22Rv1 (cell line): ENCODE data around the gene COL3A1.

ENCODE experiments used
- H3K27ac ChIP-seq: fragments of 450-650 bp; 2 replicates; pipeline ENCODE4 v1.5.1; 2017
- ZFX ChIP-seq: fragments of 450-650 bp; IDR thresholded peaks from 2 replicates; pipeline ENCODE4 v1.6.1; 2017; ENCODE audit warnings: antibody characterized with exemption, borderline replicate concordance
- TF ChIP-seq, protein P1 (sequence below): fragments of 450-650 bp; IDR thresholded peaks from 2 replicates; pipeline ENCODE4 v1.5.1; 2017; ENCODE audit warnings: mild to moderate bottlenecking

The COL3A1 gene

GRCh38 chr2:189002079-189002478 lies 27.9 kb downstream of the COL3A1 start:
- H3K27ac ChIP-seq: no peak overlapping the region
- TF ChIP-seq, protein P1, sequence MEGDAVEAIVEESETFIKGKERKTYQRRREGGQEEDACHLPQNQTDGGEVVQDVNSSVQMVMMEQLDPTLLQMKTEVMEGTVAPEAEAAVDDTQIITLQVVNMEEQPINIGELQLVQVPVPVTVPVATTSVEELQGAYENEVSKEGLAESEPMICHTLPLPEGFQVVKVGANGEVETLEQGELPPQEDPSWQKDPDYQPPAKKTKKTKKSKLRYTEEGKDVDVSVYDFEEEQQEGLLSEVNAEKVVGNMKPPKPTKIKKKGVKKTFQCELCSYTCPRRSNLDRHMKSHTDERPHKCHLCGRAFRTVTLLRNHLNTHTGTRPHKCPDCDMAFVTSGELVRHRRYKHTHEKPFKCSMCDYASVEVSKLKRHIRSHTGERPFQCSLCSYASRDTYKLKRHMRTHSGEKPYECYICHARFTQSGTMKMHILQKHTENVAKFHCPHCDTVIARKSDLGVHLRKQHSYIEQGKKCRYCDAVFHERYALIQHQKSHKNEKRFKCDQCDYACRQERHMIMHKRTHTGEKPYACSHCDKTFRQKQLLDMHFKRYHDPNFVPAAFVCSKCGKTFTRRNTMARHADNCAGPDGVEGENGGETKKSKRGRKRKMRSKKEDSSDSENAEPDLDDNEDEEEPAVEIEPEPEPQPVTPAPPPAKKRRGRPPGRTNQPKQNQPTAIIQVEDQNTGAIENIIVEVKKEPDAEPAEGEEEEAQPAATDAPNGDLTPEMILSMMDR: no peak
- no peak for TF ChIP-seq ZFX

DNA sequence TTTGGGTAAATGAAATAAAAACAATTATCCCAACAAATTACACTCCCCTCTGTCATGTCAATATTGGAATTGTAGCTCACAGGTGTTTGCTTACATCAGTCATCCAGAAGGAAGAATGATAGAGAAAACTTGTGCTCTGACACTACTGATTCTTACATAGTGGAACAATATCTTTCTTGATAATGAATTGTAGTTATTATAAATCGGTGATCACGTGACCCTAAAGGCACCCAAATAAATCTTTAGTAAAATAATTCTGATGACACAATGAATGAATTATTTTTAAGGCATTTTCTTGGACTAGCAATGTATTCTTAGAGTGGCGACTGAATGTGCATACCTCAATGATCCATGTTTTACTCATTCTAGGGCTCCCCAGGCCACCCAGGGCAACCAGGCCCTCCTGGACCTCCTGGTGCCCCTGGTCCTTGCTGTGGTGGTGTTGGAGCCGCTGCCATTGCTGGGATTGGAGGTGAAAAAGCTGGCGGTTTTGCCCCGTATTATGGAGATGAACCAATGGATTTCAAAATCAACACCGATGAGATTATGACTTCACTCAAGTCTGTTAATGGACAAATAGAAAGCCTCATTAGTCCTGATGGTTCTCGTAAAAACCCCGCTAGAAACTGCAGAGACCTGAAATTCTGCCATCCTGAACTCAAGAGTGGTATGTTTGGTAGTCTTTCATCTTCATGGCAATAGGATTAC lies 34.5 kb downstream of the COL3A1 start:
- H3K27ac ChIP-seq: no peak overlapping the region
- TF ChIP-seq, protein P1: no peak
- no peak for TF ChIP-seq ZFX

DNA sequence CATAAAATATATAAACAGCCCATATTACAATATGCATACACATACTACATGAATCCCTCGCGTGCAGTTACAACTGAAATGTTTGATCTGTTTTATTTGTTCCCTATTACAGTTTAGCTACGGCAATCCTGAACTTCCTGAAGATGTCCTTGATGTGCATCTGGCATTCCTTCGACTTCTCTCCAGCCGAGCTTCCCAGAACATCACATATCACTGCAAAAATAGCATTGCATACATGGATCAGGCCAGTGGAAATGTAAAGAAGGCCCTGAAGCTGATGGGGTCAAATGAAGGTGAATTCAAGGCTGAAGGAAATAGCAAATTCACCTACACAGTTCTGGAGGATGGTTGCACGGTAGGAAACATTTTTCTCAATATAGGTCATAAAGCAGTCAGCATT lies 36.4 kb downstream of the COL3A1 start:
- H3K27ac ChIP-seq: no peak overlapping the region
- TF ChIP-seq, protein P1: no peak
- TF ChIP-seq ZFX: no peak

DNA sequence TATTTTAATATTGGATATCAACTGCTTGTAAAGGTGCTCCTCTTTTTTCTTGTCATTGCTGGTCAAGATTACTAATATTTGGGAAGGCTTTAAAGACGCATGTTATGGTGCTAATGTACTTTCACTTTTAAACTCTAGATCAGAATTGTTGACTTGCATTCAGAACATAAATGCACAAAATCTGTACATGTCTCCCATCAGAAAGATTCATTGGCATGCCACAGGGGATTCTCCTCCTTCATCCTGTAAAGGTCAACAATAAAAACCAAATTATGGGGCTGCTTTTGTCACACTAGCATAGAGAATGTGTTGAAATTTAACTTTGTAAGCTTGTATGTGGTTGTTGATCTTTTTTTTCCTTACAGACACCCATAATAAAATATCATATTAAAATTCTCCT lies 38.2 kb downstream of the COL3A1 start:
- TF ChIP-seq ZFX: no peak
- TF ChIP-seq, protein P1: no peak
- no peak overlapping the region for H3K27ac ChIP-seq

DNA sequence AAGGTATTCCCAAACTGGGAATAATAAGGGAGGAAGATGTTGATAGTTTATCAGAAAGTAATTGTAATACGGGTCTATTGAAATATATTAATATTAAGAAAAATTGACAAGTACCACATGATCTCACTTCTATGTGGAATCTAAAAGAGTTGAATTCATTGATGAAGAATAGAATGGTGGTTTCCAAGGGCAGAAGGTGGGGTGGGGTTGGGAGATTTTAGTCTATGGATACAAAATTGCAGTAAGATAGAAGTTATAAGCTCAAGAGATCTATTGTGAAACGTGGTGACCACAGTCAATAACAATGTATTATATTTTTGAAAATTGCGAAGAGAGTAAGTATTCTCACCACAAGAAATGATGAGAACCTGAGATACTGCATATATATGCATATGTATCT lies 38.9 kb downstream of the COL3A1 start:
- no peak overlapping the region for H3K27ac ChIP-seq
- TF ChIP-seq, protein P1: no peak
- TF ChIP-seq ZFX: no peak

DNA sequence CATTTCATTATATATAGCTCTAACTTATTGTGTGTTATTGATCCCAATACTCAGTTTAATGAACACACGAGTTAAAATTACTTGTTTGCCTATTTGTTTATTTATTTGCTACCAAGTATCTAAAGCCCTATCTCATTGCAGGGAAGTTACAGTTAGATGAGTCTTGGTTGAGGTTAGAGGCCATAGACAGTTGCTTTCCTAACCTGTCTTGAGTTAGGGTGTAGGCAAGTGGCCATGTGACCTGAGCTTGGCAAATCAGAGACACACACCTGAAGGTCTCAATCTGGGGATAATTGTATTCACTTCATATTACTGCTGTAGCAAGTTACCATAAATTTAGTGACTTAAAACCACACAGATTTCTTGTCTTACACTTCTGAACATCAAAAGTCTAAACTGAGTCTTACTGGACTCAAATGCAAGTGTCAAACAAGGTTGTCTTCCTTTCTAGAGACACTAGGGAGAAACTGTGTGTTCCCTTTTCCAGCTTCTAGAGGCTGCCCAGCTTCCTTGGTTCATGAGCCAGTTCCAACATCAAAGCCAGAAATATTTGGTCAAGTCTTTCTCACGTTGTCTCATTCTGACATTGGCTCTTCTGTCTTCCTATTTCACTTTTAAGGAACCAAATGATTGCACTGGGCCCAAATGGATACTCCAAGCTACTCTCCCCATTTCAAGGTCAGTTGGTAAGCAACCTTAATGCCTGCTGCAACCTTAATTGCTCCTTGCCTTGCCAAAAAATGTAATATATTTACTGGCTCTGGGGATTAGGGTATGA lies 39.7 kb downstream of the COL3A1 start:
- no peak for TF ChIP-seq ZFX
- TF ChIP-seq, protein P1: no peak
- H3K27ac ChIP-seq: no peak overlapping the region
